HG03469 (cell line): ENCODE results near the gene FAM171A1.
"Not testable (repeated sequence)": the region's sequence is repeated elsewhere in the genome, so short reads cannot be mapped to it uniquely, and the experiment has no call there.

Source experiments
- ATAC-seq: cut with Tn5 transposase; IDR thresholded peaks from one replicate; pipeline ENCODE4 v1.9.1; 2021; ENCODE audit warnings: mild to moderate bottlenecking, moderate library complexity, moderate number of reproducible peaks; ENCODE audit not compliant: unreplicated experiment

FAM171A1 gene

GRCh38 chr10:15370856-15371701 lies at the start of gene FAM171A1:
Gene FAM171A1, minus strand, starts transcription at chr10:15371289. Its CDS starts 237 bp downstream, at chr10:15371052.
- ATAC-seq = no peak

- ATAC-seq = no peak
Measured at GRCh38 chr10:15420858-15421257, 49.8 kb upstream of the FAM171A1 start.

- no peak for ATAC-seq
Measured at GRCh38 chr10:15419279-15419874, 48.3 kb upstream of the FAM171A1 start.

- no peak for ATAC-seq
Measured at GRCh38 chr10:15416034-15416433, 44.9 kb upstream of the FAM171A1 start.

- ATAC-seq = no peak
Measured at GRCh38 chr10:15411010-15411409, 39.9 kb upstream of the FAM171A1 start.

GRCh38 chr10:15409350-15409749 lies 38.3 kb upstream of the FAM171A1 start:
- ATAC-seq = not testable (repeated sequence)

- no peak for ATAC-seq
Measured at GRCh38 chr10:15408557-15408956, 37.5 kb upstream of the FAM171A1 start.

GRCh38 chr10:15405319-15405718 lies 34.2 kb upstream of the FAM171A1 start:
- no peak for ATAC-seq

- no peak for ATAC-seq
Measured at GRCh38 chr10:15401382-15401781, 30.3 kb upstream of the FAM171A1 start.

GRCh38 chr10:15400461-15400860 lies 29.4 kb upstream of the FAM171A1 start:
- not testable (repeated sequence) for ATAC-seq

GRCh38 chr10:15399060-15399661 lies 28.1 kb upstream of the FAM171A1 start:
- no peak for ATAC-seq

- no peak for ATAC-seq
Measured at GRCh38 chr10:15395935-15396334, 24.8 kb upstream of the FAM171A1 start.

- no peak for ATAC-seq
Measured at GRCh38 chr10:15393139-15393825, 22.2 kb upstream of the FAM171A1 start.

- no peak for ATAC-seq
Measured at GRCh38 chr10:15391491-15391890, 20.4 kb upstream of the FAM171A1 start.

GRCh38 chr10:15388172-15388571 lies 17.1 kb upstream of the FAM171A1 start:
- not testable (repeated sequence) for ATAC-seq

- ATAC-seq = no peak
Measured at GRCh38 chr10:15387021-15387420, 15.9 kb upstream of the FAM171A1 start.

GRCh38 chr10:15385552-15386455 lies 14.7 kb upstream of the FAM171A1 start:
- ATAC-seq = no peak

- no peak for ATAC-seq
Measured at GRCh38 chr10:15381420-15381819, 10.3 kb upstream of the FAM171A1 start.

- ATAC-seq = no peak
Measured at GRCh38 chr10:15379078-15379477, 8.0 kb upstream of the FAM171A1 start.

GRCh38 chr10:15378569-15378968 lies 7.5 kb upstream of the FAM171A1 start:
- ATAC-seq = no peak
